Neuronal stem cell (in vitro differentiated cells): ENCODE measurements around the gene KHDC4.
"Not testable (repeated sequence)": the region's sequence is repeated elsewhere in the genome, so short reads cannot be mapped to it uniquely, and the experiment has no call there.

Experiments used
- DNase-seq: peaks from one replicate; pipeline ENCODE4 v3.0.0-alpha.2; 2013; ENCODE audit warnings: low spot score
- H2AFZ ChIP-seq: one replicate; pipeline ENCODE4 v1.6.1; 2013; ENCODE audit warnings: mild to moderate bottlenecking, low read length, inconsistent platforms
- H2AK5ac ChIP-seq: 2 replicates; pipeline ENCODE4 v1.6.1; 2013; ENCODE audit warnings: low read depth, mild to moderate bottlenecking, inconsistent platforms, low read length, moderate library complexity, mixed read lengths
- H2BK120ac ChIP-seq: 2 replicates; pipeline ENCODE4 v1.6.1; 2013; ENCODE audit warnings: low read depth, mild to moderate bottlenecking, inconsistent platforms, low read length, moderate library complexity, mixed read lengths
- H2BK12ac ChIP-seq: one replicate; pipeline ENCODE4 v1.6.1; 2013; ENCODE audit warnings: low read length, inconsistent platforms
- H2BK15ac ChIP-seq: 2 replicates; pipeline ENCODE4 v1.6.1; 2013; ENCODE audit warnings: mild to moderate bottlenecking, low read length, inconsistent platforms, mixed read lengths
- H2BK5ac ChIP-seq: one replicate; pipeline ENCODE4 v1.6.1; 2013; ENCODE audit warnings: inconsistent platforms, mild to moderate bottlenecking, low read length, moderate library complexity
- H3K14ac ChIP-seq: one replicate; pipeline ENCODE4 v1.6.1; 2013; ENCODE audit warnings: low read length, inconsistent platforms
- H3K18ac ChIP-seq: 2 replicates; pipeline ENCODE4 v1.6.1; 2013; ENCODE audit warnings: low read length, inconsistent platforms
- H3K23ac ChIP-seq: 2 replicates; pipeline ENCODE4 v1.6.1; 2013; ENCODE audit warnings: low read depth, mild to moderate bottlenecking, mixed read lengths, low read length, inconsistent platforms; ENCODE audit not compliant: poor library complexity
- H3K27ac ChIP-seq: replicated peaks from 3 replicates; pipeline ENCODE4 v1.5.1; 2013; ENCODE audit warnings: low read length, inconsistent platforms
- H3K27me3 ChIP-seq, 3 experiments: 2 replicates each; pipeline ENCODE4 v1.6.1; 2013; ENCODE audit warnings: low read length in 3 of 3, mild to moderate bottlenecking in 2 of 3, inconsistent platforms in 1 of 3, low read depth in 1 of 3, mixed read lengths in 1 of 3, moderate library complexity in 1 of 3; ENCODE audit not compliant: control insufficient read depth in 3 of 3, insufficient read depth in 3 of 3
- H3K36me3 ChIP-seq, 2 donors: replicated peaks in 1 of 2; 2 replicates each; pipeline ENCODE4 v1.6.1; 2013; ENCODE audit warnings: low read length in 2 of 2; ENCODE audit not compliant: control insufficient read depth in 2 of 2, insufficient read depth in 2 of 2
- H3K4ac ChIP-seq: 2 replicates; pipeline ENCODE4 v1.6.1; 2013; ENCODE audit warnings: inconsistent platforms, mild to moderate bottlenecking, low read length, moderate library complexity
- H3K4me1 ChIP-seq, 2 donors: 1 replicate in 1 of 2; 2 replicates in 1 of 2; pipeline ENCODE4 v1.6.1; 2013; ENCODE audit warnings: low read length in 2 of 2, low read depth in 1 of 2; ENCODE audit not compliant: control insufficient read depth in 2 of 2, insufficient read depth in 1 of 2
- H3K4me2 ChIP-seq: one replicate; pipeline ENCODE4 v1.6.1; 2013; ENCODE audit warnings: mild to moderate bottlenecking, low read length, inconsistent platforms; ENCODE audit not compliant: insufficient read depth, poor library complexity, severe bottlenecking
- H3K4me3 ChIP-seq, 2 donors: 2 replicates each; pipeline ENCODE4 v1.5.1; 2013; ENCODE audit warnings: low read length in 2 of 2, mild to moderate bottlenecking in 2 of 2, inconsistent platforms in 1 of 2, moderate library complexity in 1 of 2
- H3K79me1 ChIP-seq: one replicate; pipeline ENCODE4 v1.6.1; 2013; ENCODE audit warnings: low read depth, mild to moderate bottlenecking, inconsistent platforms, low read length, moderate library complexity
- H3K9ac ChIP-seq: one replicate; pipeline ENCODE4 v1.6.1; 2013; ENCODE audit warnings: mild to moderate bottlenecking, low read depth, low read length, inconsistent platforms; ENCODE audit not compliant: poor library complexity
- H3K9me3 ChIP-seq, 2 donors: replicated peaks in 1 of 2; 2 replicates each; pipeline versions ENCODE3 to v1.6.1; 2013; ENCODE audit warnings: low read length in 2 of 2, mild to moderate bottlenecking in 2 of 2, inconsistent platforms in 1 of 2, low read depth in 1 of 2, mixed read lengths in 1 of 2, moderate library complexity in 1 of 2; ENCODE audit not compliant: control insufficient read depth in 2 of 2, insufficient read depth in 1 of 2
- H4K8ac ChIP-seq: one replicate; pipeline ENCODE4 v1.6.1; 2013; ENCODE audit warnings: low read depth, mild to moderate bottlenecking, inconsistent platforms, low read length, moderate library complexity
- H4K91ac ChIP-seq: one replicate; pipeline ENCODE4 v1.6.1; 2013; ENCODE audit warnings: low read length, low read depth, mild to moderate bottlenecking, inconsistent platforms; ENCODE audit not compliant: poor library complexity
- WGBS, 2 donors: extraction: QIAGEN DNeasy Blood & Tissue Kit; methylation state at CpG; one replicate each; pipeline ENCODE4 v1.1.7; 2013; ENCODE audit warnings: missing lambda C conversion rate in 2 of 2, mixed read lengths in 1 of 2; ENCODE audit not compliant: insufficient read length in 2 of 2, insufficient replicate concordance in 1 of 2; ENCODE audit errors: extremely low coverage in 2 of 2; 5-methylcytosine and 5-hydroxymethylcytosine counted together

The KHDC4 gene

DNA sequence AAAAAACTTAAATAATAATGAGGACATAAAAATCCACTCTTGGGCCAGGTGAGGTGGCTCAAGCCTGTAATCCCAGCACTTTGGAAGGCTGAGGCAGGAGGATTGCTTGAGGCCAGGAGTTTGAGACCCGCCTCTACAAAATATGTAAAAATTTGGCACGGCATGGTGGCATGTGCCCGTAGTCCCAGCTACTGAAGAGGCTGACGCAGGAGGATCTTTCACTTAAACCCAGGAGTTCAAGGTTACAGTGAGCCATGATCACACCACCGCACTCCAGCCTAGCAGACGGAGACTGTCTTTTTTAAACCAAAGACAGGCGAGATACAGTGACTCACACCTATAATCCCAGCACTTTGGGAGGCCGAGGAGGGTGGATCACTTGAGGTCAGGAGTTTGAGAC is 37.7 kb downstream of the KHDC4 start:
- not testable (repeated sequence) for H2AK5ac ChIP-seq, H3K4me1 ChIP-seq, H3K9me3 ChIP-seq, H3K4me3 ChIP-seq, H3K4ac ChIP-seq, H4K8ac ChIP-seq, H2BK5ac ChIP-seq, H3K14ac ChIP-seq, H3K18ac ChIP-seq, H3K27ac ChIP-seq, H2BK12ac ChIP-seq, H3K9ac ChIP-seq, H3K79me1 ChIP-seq, H3K4me2 ChIP-seq, H2AFZ ChIP-seq, H2BK120ac ChIP-seq, H3K27me3 ChIP-seq, DNase-seq, H3K23ac ChIP-seq, H2BK15ac ChIP-seq, H4K91ac ChIP-seq
- peaks cover 15 to 56% of the 10 kb centered on the region in 2 donors for H3K36me3 ChIP-seq
- WGBS, 2 donors = no CpG with 5 or more reads among the region's 8 CpGs

DNA sequence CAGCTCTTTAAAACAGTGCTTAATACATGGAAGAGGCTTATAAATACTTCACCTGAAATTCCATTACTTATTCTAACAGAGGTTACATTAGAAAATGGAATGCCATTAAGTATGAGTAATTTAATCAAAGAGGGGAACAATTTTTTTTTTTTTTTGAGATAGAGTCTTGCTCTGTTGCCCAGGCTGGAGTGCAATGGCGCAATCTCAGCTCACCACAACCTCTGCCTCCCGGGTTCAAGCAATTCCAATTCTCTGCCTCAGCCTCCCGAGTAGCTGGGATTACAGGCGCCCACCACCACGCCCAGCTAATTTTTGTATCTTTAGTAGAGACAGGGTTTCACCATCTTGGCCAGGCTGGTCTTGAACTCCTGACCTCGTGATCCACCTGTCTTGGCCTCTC is 38.6 kb downstream of the KHDC4 start:
- not testable (repeated sequence) for H3K27me3 ChIP-seq, H4K91ac ChIP-seq, H2BK5ac ChIP-seq, H2BK12ac ChIP-seq, H3K9me3 ChIP-seq, H3K4me2 ChIP-seq, H2AK5ac ChIP-seq, H4K8ac ChIP-seq, H3K9ac ChIP-seq, H3K4ac ChIP-seq, H2BK120ac ChIP-seq, H3K23ac ChIP-seq, H2AFZ ChIP-seq, DNase-seq, H3K79me1 ChIP-seq, H3K18ac ChIP-seq, H3K27ac ChIP-seq, H3K14ac ChIP-seq, H3K4me3 ChIP-seq, H2BK15ac ChIP-seq, H3K4me1 ChIP-seq
- WGBS, 2 donors = no CpG with 5 or more reads among the region's 6 CpGs
- peaks cover 11 to 48% of the 10 kb centered on the region in 2 donors for H3K36me3 ChIP-seq

DNA sequence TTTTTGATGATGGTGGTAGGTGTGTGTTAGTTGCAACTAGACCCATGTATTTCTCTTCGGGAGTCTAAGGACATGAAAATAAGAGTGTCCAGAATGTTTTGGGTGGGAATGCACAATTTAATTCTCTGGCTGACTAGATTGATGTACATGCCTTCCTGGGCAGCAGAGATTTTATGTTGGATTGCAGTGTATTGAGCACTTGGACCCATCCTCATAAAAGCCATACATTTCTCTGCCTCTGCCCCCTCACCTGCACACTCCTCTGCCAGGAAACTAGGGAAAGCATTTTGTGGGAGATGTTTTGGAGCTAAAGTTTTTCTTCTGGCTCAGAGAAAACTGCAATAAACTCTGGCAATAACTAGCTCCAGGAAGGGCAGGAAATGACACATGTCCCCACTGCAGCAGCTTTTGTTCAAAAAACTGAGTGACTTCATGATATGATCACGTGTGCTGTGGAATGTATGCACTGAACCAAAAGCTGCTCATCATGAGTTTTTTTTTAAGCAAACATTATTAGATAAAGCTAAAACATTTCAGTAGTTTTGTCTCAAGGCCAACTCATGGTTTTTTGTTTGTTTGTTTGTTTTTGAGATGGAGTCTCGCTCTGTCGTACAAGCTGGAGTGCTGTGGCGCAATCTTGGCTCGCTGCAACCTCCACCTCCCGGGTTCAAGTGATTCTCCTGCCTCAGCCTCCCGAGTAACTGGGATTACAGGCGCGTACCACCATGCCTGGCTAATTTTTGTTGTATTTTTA is 40.6 kb downstream of the KHDC4 start:
- no peak overlapping the region for H3K4me3 ChIP-seq
- DNase-seq = no peak
- peaks cover 2 to 32% of the 10 kb centered on the region in 2 donors for H3K36me3 ChIP-seq
- H3K4me2 ChIP-seq = no peak overlapping the region
- no peak overlapping the region for H2AK5ac ChIP-seq
- no peak overlapping the region for H2BK15ac ChIP-seq
- H3K18ac ChIP-seq = no peak overlapping the region
- H2BK5ac ChIP-seq = no peak overlapping the region
- no peak overlapping the region for H2BK120ac ChIP-seq
- H4K8ac ChIP-seq = no peak overlapping the region
- no peak overlapping the region for H3K14ac ChIP-seq
- H3K4ac ChIP-seq = no peak overlapping the region
- H2AFZ ChIP-seq = peak overlapping the region; percentile 46
- H3K27me3 ChIP-seq = no peaks in the 10 kb centered on the region
- H4K91ac ChIP-seq = no peak overlapping the region
- no peak overlapping the region for H3K9ac ChIP-seq
- no CpG with 5 or more reads among the region's 10 CpGs for WGBS, 2 donors
- no peak overlapping the region for H2BK12ac ChIP-seq
- H3K23ac ChIP-seq = no peak overlapping the region
- no peak overlapping the region for H3K27ac ChIP-seq
- H3K4me1 ChIP-seq = peaks cover 0 to 9% of the 10 kb centered on the region in 2 donors
- H3K9me3 ChIP-seq = peaks cover 0 to 1% of the 10 kb centered on the region in 2 donors
- H3K79me1 ChIP-seq = no peaks in the 10 kb centered on the region

DNA sequence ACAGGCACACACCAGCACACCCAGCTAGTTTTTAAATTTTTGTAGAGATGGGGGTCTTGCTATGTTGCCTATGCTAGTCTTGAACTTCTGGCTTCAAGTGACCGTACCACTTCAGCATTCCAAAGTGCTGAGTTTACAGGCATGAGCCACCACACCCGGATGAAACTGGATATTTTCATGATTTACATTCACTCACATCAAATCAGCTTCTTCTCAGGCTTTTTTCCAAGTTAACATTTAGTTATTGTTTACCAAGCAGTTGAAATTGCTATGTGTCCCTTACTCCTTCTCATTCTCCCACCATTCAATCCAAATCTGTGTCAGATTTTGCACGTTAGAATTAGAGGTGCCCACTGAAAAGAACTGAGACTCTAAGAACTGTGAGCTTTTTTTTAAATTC is 41.4 kb downstream of the KHDC4 start:
- no peaks in the 10 kb centered on the region for H3K27me3 ChIP-seq
- peaks cover 2 to 25% of the 10 kb centered on the region in 2 donors for H3K36me3 ChIP-seq
- peaks cover 0 to 9% of the 10 kb centered on the region in 2 donors for H3K4me1 ChIP-seq
- H3K9me3 ChIP-seq = peaks cover 0 to 1% of the 10 kb centered on the region in 2 donors
- no CpG with 5 or more reads among the region's 3 CpGs for WGBS, 2 donors
- no peak overlapping the region for H2BK120ac ChIP-seq
- H3K4me2 ChIP-seq = no peak overlapping the region
- no peak overlapping the region for H3K4me3 ChIP-seq
- H2BK12ac ChIP-seq = no peak overlapping the region
- H3K4ac ChIP-seq = no peak overlapping the region
- H3K18ac ChIP-seq = no peak overlapping the region
- no peak overlapping the region for H3K23ac ChIP-seq
- no peak overlapping the region for H2BK5ac ChIP-seq
- H2AFZ ChIP-seq = no peak overlapping the region
- no peak overlapping the region for H4K91ac ChIP-seq
- no peaks in the 10 kb centered on the region for H3K79me1 ChIP-seq
- no peak overlapping the region for H3K9ac ChIP-seq
- no peak for DNase-seq
- H3K14ac ChIP-seq = no peak overlapping the region
- no peak overlapping the region for H4K8ac ChIP-seq
- H2AK5ac ChIP-seq = no peak overlapping the region
- H3K27ac ChIP-seq = no peak overlapping the region
- H2BK15ac ChIP-seq = no peak overlapping the region
